Thyroid gland (tissue), 4 donors: ENCODE data around the gene OR2M3. TPM values are rescaled to one million over a fixed set of nuclear protein-coding genes. Genes with fewer than 3 reads are reported as not detected.

Source experiments
- DNase-seq, 2 donors: peaks; one replicate each; pipeline ENCODE4 v3.0.0-alpha.2; 2019
- H3K27ac ChIP-seq, 3 donors: fragments of 200-600 bp; sonication (generic); 1 replicate in 2 of 3; 2 replicates in 1 of 3; pipeline ENCODE4 v1.5.1; 2016 to 2019; ENCODE audit warnings: mild to moderate bottlenecking in 1 of 3, moderate library complexity in 1 of 3
- H3K27me3 ChIP-seq: fragments of 200-600 bp; sonication (generic); one replicate; pipeline ENCODE4 v1.5.1; 2019
- H3K36me3 ChIP-seq, 2 donors: fragments of 200-600 bp; sonication (generic); one replicate each; pipeline ENCODE4 v1.5.1; 2016 to 2019
- H3K4me1 ChIP-seq, 2 donors: fragments of 200-600 bp; sonication (generic); one replicate each; pipeline ENCODE4 v1.5.1; 2017 to 2019
- H3K4me3 ChIP-seq, 3 donors: fragments of 200-600 bp; sonication (generic); replicated peaks in 1 of 3; 1 replicate in 2 of 3; 2 replicates in 1 of 3; pipeline ENCODE4 v1.5.1; 2016; ENCODE audit warnings: mild to moderate bottlenecking in 1 of 3
- H3K9me3 ChIP-seq: fragments of 200-600 bp; sonication (generic); one replicate; pipeline ENCODE4 v1.5.1; 2017
- POLR2A ChIP-seq, 2 donors: fragments of 450-650 bp; IDR thresholded peaks; one replicate each; pipeline ENCODE4 v1.6.1; 2017; ENCODE audit warnings: antibody characterized with exemption in 2 of 2, mild to moderate bottlenecking in 2 of 2, moderate library complexity in 1 of 2
- WGBS, 2 donors: methylation state at CpG; one replicate each; pipeline ENCODE4 v1.1.5; 2017; 5-methylcytosine and 5-hydroxymethylcytosine counted together
- intact Hi-C: fragments of 100-400 bp; cut with DNase I; formaldehyde crosslinking; loops from one replicate; pipeline ENCODE4 v1.15.1; 2023
- total RNA-seq, 4 donors: library from RNA; depleted of rRNA; stranded (reverse); fragments of >200 nt; gene quantifications; one replicate each; pipeline ENCODE4 v1.2.3, GENCODE V29; 2016
- TF ChIP-seq, protein P1 (sequence below), 6 experiments: fragments of 200-600 bp in 3 of 6; fragments of 450-650 bp in 3 of 6; sonication (generic) in 3 of 6; IDR thresholded peaks; one replicate each; pipeline ENCODE4 v1.5.1; 2016 to 2019; ENCODE audit warnings: antibody characterized with exemption in 6 of 6, mild to moderate bottlenecking in 2 of 6, inconsistent platforms in 1 of 6, moderate library complexity in 1 of 6

Gene OR2M3
- not detected for total RNA-seq

- WGBS, 2 donors = 57 to 61% methylated on average over 4 of the region's 4 CpGs
Observed at GRCh38 chr1:248196965-248197364, at the start of gene OR2M3. TSS of gene OR2M3 (plus strand) at chr1:248197265. CDS start at chr1:248203068, 5,803 bp downstream.

DNA sequence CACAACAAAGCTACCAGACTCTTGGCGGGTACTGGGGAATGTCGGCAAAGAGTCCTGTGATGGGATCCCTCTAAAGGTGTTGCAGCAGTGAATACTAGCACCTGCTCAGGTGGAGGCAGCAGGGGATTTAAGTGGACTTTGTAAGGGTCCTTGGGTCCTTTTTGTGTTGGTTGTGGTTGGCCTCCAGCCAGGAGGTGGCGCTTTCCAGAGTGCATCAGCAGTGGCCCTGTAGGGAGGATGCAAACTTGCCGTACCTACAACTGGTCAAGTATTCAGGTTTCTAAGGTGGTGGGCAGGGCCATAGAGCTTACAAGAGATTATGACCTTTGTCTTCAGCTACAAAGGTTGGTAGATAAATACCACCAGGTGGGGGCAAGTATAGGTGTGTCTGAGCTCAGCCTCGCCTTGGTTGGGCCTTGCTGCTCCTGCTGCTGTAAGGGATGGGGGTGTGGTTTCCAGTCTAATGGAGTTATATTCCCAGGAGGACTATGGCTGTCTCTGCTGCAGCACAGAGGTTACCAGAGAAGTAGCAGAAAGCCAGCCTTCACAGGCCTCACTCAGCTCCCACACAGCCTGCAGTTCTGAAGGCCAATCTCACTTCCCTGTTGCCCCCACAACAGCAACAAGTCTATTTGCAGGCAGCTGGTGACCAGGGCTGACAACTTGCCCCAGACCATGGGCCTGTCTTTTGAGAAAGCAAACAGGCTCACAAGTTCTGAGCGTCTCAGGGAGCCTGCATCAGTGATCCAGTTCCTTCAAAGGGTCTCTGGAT, 44.8 kb upstream of the OR2M3 start:
- no peak for DNase-seq
- H3K27ac ChIP-seq = no peak overlapping the region
- H3K4me1 ChIP-seq = no peaks in the 10 kb centered on the region
- H3K9me3 ChIP-seq = no peaks in the 10 kb centered on the region
- intact Hi-C loops = no loop called here
- TF ChIP-seq, protein P1, sequence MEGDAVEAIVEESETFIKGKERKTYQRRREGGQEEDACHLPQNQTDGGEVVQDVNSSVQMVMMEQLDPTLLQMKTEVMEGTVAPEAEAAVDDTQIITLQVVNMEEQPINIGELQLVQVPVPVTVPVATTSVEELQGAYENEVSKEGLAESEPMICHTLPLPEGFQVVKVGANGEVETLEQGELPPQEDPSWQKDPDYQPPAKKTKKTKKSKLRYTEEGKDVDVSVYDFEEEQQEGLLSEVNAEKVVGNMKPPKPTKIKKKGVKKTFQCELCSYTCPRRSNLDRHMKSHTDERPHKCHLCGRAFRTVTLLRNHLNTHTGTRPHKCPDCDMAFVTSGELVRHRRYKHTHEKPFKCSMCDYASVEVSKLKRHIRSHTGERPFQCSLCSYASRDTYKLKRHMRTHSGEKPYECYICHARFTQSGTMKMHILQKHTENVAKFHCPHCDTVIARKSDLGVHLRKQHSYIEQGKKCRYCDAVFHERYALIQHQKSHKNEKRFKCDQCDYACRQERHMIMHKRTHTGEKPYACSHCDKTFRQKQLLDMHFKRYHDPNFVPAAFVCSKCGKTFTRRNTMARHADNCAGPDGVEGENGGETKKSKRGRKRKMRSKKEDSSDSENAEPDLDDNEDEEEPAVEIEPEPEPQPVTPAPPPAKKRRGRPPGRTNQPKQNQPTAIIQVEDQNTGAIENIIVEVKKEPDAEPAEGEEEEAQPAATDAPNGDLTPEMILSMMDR (IDR thresholded peaks at IDR 0.05) = no peak
- no peak for TF ChIP-seq POLR2A (IDR thresholded peaks at IDR 0.05)
- no peaks in the 10 kb centered on the region for H3K36me3 ChIP-seq
- no peaks in the 10 kb centered on the region for H3K27me3 ChIP-seq
- 72 to 81% methylated on average over 5 to 6 of the region's 6 CpGs for WGBS, 2 donors
- no peak overlapping the region for H3K4me3 ChIP-seq

More at GRCh38 chr1:248196965-248197364, at the start of gene OR2M3:
- no peak for TF ChIP-seq POLR2A (IDR thresholded peaks at IDR 0.05)
- TF ChIP-seq, protein P1 (IDR thresholded peaks at IDR 0.05) = no peak
- no peaks in the 10 kb centered on the region for H3K27me3 ChIP-seq
- no peak for DNase-seq
- H3K4me1 ChIP-seq = no peaks in the 10 kb centered on the region
- no peaks in the 10 kb centered on the region for H3K9me3 ChIP-seq
- intact Hi-C loops = no loop called here
- H3K4me3 ChIP-seq = no peak within 1 kb of the TSS
- H3K27ac ChIP-seq = no peak within 1 kb of the TSS
- H3K36me3 ChIP-seq = no peaks in the 10 kb centered on the region

DNA sequence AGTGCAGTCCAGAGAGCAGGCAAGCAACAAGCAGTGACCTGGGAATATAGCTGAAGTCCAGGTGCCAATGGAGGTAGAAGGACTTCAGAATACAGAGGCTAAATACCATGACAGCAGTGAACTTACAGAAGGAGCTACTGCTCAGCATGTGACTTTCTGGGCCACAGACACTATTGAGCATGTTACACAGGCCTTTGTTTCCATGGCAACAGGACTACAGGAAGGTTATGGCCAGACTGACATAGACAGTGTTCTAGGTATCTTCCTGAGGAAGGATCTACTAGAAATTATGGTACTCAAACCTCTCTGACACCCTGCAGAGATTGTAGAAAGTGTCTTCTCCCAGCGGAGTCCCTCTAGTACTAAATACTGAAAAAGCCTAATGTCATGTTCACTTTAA, 41.1 kb upstream of the OR2M3 start:
- Histone ChIP-seq H3K4me1 (no peaks in the 10 kb centered on the region), H3K9me3 (no peaks in the 10 kb centered on the region), H3K36me3 (no peaks in the 10 kb centered on the region), H3K27me3 (no peaks in the 10 kb centered on the region), H3K27ac (no peak overlapping the region), H3K4me3 (no peak overlapping the region)
- DNase-seq = no peak
- intact Hi-C loops = no loop called here
- 78 to 95% methylated on average over 1 of the region's 1 CpG for WGBS, 2 donors
- TF ChIP-seq POLR2A (IDR thresholded peaks at IDR 0.05) = no peak
- TF ChIP-seq, protein P1 (IDR thresholded peaks at IDR 0.05) = no peak

DNA sequence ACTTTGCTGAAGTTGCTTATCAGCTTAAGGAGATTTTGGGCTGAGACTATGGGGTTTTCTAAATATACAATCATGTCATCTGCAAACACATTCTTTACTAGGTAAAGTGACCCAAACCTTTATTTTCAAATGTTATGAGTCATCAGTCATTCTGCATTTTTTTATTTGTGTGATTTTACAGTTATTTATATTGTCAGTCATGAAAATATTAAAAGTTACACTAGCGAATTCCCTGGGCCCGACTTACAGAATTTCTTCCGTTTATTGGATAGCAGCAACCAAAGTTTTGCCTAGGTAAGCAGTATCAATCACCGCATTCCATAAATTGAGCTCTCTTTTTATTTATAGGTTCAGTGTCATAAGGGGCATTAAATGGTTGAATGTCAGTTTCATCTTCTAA, 38.3 kb upstream of the OR2M3 start:
- no peak for TF ChIP-seq POLR2A (IDR thresholded peaks at IDR 0.05)
- TF ChIP-seq, protein P1 (IDR thresholded peaks at IDR 0.05) = no peak
- DNase-seq = no peak
- H3K9me3 ChIP-seq = no peaks in the 10 kb centered on the region

DNA sequence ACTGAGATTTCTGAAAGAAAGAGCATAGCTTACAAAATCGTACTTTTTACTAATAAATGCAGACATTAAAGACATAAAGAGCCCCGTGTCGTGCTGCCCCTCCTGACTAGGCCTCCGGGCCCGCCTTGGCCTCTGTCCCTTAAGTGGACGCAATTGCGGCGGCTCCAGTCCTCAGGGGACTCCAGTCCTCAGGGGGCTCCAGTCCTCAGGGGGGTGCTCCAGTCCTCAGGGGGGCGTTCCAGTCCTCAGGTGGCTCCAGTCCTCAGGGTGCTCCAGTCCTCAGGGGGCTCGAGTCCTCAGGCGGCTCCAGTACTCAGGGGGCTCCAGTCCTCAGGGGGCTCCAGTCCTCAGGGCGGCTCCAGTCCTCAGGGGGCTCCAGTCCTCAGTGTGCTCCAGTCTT, 33.0 kb upstream of the OR2M3 start:
- H3K36me3 ChIP-seq = no peaks in the 10 kb centered on the region
- no peak overlapping the region for H3K4me3 ChIP-seq
- WGBS, 2 donors = 85 to 92% methylated on average over 8 of the region's 12 CpGs
- no peak overlapping the region for H3K27ac ChIP-seq
- no peaks in the 10 kb centered on the region for H3K27me3 ChIP-seq
- intact Hi-C loops = no loop called here
- no peaks in the 10 kb centered on the region for H3K4me1 ChIP-seq
- no peak for DNase-seq
- H3K9me3 ChIP-seq = no peaks in the 10 kb centered on the region
- TF ChIP-seq POLR2A (IDR thresholded peaks at IDR 0.05) = no peak

More for the DNA sequence above, 38.3 kb upstream of the OR2M3 start:
- Histone ChIP-seq H3K4me3 (no peak overlapping the region), H3K36me3 (no peaks in the 10 kb centered on the region), H3K27me3 (no peaks in the 10 kb centered on the region), H3K27ac (no peak overlapping the region), H3K4me1 (no peaks in the 10 kb centered on the region)
- WGBS, 2 donors = 86 to 94% methylated on average over 4 of the region's 4 CpGs
- intact Hi-C loops = no loop called here
